GM18909 (cell line): ENCODE measurements around the gene VAX1.
A peak's percentile ranks its signal among the peaks of the same experiment; 100 is the strongest.
"Not testable (repeated sequence)": the region's sequence is repeated elsewhere in the genome, so short reads cannot be mapped to it uniquely, and the experiment has no call there.

Source experiments
- ATAC-seq: cut with Tn5 transposase; IDR thresholded peaks from one replicate; pipeline ENCODE4 v1.9.1; 2021; ENCODE audit warnings: mild to moderate bottlenecking; ENCODE audit not compliant: unreplicated experiment, poor library complexity

Gene VAX1

GRCh38 chr10:117137911-117138642 lies at the start of gene VAX1:
Gene VAX1 (minus strand): TSS chr10:117138270. CDS start chr10:117138056, 214 bp downstream.
- ATAC-seq: no peak

DNA sequence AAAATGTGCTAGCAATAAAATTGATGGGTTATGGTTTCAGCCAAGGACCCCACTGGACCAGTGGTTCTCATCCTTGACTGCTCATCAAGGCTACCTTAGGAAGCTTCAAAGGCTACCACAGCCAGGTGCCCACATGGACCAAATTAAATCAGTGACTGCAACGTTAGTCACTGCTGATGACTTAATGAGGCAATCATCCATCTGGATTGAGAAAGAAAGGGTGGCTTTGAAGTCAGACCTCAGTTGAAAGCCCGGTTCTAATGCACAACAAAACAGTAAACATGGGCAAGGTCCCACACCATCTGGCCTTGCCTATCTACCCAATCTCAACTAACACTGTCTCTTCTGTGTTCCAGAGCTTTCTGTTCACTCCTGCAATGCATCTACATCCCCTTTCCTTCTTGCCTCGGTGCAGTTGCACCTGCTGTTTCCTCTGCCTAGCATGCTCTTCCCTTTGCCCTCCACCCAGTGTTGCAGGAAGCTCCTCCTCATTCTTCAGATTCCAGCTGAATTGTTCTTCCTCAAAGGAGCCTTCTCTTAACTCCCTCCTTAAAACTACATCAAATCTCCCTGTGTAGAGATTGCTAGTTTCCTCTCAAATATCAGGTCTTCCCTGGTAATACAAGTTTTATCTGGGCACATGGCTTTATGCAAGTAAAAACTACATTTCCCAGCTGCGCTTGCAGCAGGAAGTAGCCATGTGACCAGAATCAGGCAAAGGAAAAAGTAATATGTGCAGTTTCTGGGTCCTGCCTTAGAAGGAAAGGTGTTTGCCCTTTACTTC lies 49.0 kb upstream of the VAX1 start:
- no peak for ATAC-seq

DNA sequence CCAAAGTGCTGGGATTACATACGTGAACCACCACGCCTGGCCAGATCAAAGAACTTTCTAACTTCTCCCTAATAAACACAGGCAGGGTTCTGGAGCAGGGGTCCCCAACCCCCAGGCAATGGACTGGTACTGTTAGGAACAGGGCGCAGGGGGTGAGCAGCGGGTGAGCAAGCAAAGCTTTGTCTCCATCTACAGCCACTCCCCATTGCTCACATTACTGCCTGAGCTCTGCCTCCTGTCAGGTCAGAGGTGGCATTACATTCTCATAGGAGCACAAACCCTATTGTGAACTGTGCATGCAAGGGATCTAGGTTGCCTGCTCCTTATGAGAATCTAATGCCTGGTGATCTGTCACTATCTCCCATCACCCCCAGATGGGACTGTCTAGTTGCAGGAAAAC lies 47.7 kb upstream of the VAX1 start:
- ATAC-seq: not testable (repeated sequence)

GRCh38 chr10:117184821-117185220 lies 46.8 kb upstream of the VAX1 start:
- ATAC-seq: no peak

GRCh38 chr10:117184296-117184695 lies 46.2 kb upstream of the VAX1 start:
- no peak for ATAC-seq

DNA sequence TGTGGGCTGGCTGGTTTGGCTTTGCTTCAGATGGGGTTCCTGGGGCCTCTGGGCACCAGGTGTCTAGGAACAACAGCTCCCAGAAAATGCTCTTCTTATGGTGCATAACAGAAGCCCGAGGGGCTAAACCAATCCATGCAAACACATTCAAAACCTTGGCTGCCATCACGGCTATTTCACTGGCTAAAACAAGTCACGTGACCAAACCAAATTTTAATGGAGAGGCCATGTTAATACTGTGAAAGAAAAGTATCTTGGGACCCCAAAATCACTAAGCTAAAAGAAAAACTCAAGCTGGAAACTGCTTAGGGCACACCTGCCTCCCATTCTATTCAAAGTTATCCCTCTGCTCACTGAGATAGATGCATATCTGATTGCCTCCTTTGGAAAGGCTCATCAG lies 40.1 kb upstream of the VAX1 start:
- no peak for ATAC-seq

DNA sequence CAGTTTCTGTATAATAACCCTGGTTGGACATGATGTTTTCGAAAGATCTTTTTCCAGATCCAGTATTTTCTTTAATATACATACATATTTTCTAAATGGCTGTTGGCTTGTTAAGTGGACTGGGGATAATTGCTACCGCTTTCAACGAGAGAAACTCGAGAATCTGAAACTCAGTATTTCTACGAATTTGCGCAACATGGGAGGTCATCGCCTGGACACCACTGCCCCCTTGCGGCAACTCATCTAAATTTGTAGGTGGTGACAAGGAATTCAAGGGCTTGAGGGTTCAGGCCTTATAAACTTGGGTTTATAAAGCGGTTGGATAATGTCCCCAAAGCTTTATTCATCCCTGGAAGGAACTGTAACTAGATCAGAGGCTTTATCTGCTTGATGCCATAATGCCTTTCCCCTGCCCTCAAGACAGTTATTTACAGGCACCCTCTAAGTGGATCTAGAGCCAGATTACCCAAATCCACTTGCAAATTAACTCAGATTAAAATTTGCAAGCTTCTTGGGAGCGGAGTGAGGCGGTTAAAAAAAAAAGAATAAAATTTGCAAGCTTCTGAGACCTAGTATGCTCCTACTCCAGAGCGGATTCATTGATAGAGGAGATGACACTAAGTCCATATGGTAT lies 37.9 kb upstream of the VAX1 start:
- ATAC-seq: peak; percentile 62

DNA sequence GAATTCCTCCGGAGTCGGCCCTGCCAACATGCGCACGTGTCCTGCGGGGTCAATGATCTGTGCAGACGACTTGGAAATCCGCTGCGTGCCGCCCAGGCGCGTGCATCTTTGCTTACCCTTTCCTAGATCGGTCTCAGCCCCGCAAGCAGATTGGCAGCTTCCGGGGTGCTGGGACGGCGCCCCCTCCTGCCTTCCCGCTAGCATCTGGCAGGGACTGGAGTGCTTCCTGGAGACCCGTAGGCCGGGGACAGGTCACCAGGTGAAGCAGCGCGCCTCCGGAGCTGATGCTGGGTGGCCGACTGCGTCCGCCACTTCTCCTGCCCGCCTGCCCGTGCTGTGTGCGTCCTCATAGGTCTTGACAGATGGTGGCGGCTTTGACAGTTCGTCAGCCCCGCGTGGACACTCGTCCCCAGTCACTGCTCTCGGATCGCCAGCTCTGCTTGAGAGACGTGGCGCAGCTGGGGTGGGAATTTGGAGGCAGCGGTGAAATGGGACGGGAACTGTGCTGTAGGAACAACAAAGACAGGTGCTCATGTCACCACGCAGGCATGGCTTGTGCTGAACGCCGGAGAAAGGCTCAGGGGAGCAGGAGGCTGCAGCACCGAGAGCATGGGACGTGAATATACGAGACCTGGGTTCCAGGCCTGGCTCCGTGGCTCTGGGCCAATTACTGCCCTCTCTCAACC lies 37.3 kb upstream of the VAX1 start:
- ATAC-seq: peak; percentile 41

DNA sequence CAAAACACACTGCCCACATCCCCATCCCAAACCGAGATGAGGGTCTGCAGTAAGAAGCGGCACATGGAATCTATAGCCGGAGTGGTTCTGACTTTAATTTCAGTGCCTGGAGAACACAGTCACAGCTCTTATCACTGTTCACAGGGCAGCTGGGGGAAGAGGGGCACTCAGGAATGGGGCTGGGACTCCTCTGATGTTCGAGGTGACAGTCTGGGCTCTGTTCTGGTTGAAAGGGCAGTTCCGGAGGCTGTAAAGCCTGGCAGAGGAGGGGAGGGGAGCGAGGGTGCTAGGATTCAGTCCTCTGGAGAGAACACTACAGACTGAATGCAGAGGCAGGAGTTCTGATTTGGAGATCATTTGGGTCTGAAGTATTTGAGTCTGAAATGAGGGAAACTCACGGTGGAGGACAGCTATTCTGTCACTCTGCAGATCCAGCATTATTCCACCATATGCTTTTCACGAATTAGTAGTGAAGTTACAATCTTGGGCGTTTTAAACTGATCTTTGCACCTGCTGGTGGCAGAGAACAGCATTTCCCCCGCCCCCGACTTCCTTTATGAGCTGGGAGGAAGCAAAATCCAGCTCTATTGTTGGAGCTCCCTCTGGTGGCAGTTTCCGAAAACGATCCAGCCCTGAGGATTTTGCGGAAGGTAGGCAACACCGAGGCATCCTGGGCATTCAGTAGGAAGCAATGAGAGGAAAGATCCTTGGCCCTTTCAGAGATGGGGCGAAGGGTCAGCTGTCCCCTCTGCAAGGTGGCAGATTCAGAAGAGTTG lies 36.6 kb upstream of the VAX1 start:
- ATAC-seq: peak; percentile 83

DNA sequence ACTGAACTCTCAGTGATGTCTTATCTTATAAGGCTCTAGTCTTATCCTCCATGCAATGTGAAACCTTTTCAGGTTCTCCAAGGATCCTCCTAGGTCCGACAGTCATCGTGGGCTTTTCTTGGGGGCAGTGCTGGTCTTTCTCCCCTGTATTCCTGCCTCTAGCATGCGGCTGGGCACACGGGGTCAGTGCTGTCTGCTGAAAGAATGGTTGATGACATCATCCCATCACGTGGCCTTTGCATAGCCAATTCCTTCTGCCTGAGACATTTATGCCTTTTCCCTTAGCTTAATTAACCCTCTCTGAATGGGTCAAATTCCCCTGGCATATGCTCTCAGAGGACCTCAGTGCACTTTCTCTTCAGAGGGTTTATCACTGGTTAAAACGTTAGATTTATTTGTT lies 32.2 kb upstream of the VAX1 start:
- no peak for ATAC-seq

GRCh38 chr10:117169480-117169879 lies 31.4 kb upstream of the VAX1 start:
- ATAC-seq: no peak

- ATAC-seq: no peak
Observed at GRCh38 chr10:117168729-117169128, 30.7 kb upstream of the VAX1 start.

DNA sequence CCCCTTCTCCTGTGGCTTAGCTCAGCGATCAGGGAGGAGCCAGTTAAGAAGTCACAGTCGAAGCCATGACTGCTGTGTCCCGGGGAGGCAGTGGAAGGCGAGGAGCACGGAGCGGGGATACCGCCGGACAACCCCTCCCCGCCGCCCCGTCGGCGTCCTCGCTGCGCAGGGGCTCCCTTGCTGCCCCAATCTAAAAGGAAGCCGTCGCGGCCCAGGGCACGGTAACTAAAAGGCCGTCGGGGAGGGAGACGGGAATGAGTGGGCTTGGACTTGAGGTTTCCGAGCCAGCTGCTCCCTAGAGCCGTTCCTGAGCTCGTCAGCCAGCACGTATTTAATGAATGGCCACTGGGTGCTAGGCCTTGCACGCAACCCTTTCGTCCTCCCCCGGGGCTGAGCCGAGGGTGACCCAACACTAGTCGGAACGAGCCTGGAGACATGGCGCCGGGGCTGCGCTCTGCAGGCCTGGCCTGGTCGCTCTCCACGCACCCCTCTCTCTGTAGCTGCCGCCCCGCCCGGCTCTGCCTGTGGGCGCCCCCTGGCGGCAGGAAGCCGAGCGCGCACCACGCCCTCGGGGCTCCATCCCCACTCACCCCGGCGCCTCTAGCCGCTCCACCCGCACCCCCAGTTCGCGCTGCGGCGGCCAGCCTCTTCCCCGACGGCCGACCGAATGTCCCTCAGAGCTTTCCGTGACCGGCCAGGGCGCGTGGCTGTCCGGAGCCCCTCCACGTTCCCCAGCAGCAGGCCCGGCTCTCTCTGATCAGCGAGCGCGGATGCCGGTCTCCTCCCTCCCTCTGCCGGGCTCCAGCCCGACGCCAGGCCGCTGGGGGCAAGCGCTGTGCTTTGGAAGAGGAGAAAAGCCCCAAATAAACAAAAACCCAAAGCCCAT lies 30.0 kb upstream of the VAX1 start:
- peak; percentile 93 for ATAC-seq

DNA sequence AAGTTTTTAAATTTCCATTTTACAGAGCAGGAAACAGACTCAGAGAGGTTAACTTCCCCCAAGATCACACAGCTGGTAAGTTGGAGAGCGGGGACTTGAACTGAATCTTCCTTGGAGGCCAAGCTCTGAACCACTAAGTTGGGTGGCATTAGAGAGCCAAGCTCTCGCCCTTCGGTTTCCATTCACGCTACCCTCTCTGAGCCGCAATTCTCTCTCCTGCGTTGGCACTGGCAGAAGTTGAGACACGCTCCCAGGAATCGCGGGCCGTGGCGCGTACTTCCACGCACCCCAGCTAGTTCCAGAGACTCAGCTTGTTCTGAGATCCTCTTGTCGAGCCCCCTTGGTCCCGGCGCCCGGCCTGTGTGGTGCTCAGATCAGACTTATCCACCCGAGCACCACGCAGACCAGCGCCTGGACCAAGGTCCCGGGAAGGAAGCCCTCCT lies 29.3 kb upstream of the VAX1 start:
- no peak for ATAC-seq

GRCh38 chr10:117166418-117167345 lies 28.6 kb upstream of the VAX1 start:
- ATAC-seq: no peak

GRCh38 chr10:117165538-117166417 lies 27.7 kb upstream of the VAX1 start:
- ATAC-seq: no peak
